ENCODE data around the gene OTUD3. TPM values are rescaled to one million over a fixed set of nuclear protein-coding genes. Genes with fewer than 3 reads are reported as not detected.

OTUD3 gene
- total and polyA plus RNA-seq, 9 of the 15 experiments (the other 6 are each of a cell fraction or from before 2014, with no cell fraction given): 2.0 to 16.6 (median 11.0) TPM

DNA sequence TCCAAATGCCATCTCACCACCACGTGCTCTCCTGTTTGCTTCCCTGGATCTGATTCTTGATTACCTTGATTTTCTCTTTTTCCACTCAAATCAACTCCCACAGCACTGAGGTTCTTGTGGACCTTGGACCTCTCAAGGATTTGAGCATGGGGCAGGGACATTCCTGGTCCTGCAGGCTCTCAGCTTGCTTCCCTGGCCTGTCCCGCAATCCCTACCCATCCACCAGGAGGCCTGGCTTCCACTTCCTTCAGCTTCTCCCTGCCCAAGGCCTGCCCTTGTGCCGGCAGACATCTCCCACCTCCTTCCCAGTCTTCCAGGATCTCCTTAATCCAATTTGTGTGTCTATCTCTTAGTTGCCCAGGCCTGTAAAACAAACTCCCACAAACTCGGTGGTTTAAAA lies 75.6 kb downstream of the OTUD3 start:
- Histone ChIP-seq H3K9me1 (ENCODE audit: control insufficient read depth, insufficient read depth, low read length) (no peaks in the 10 kb centered on the region), H3K9me3 (replicated peaks; ENCODE audit: control insufficient read depth, insufficient read depth, low read depth, low read length) (no peaks in the 10 kb centered on the region), H3K4me1 (replicated peaks in 1 of 2; ENCODE audit: control insufficient read depth in 2 of 2, insufficient read depth in 2 of 2, low read length in 2 of 2) (no peaks in the 10 kb centered on the region), H3K27ac (ENCODE audit: extremely low read depth, low read depth, low read length) (no peak overlapping the region), H3K36me3 (ENCODE audit: control insufficient read depth, insufficient read depth, low read length) (no peaks in the 10 kb centered on the region), H3K4me2 (ENCODE audit: insufficient read depth, low read length) (no peak overlapping the region), H3K4me3 (no peak overlapping the region), H2AFZ (ENCODE audit: low read depth, low read length) (no peak overlapping the region), H4K20me1 (replicated peaks; ENCODE audit: control insufficient read depth, insufficient read depth, low read length) (no peaks in the 10 kb centered on the region; the same call in 1 of the 2 replicates), H3K9ac (ENCODE audit: insufficient read depth in 1 of 2, low read depth in 2 of 2, low read length in 2 of 2) (no peak overlapping the region), H3K79me2 (ENCODE audit: control insufficient read depth, insufficient read depth, low read length) (no peaks in the 10 kb centered on the region), H3K27me3 (ENCODE audit: control insufficient read depth in 2 of 2, insufficient read depth in 2 of 2, low read length in 2 of 2) (peaks cover 17 to 44% of the 10 kb centered on the region in 2 experiments)
- BruUV-seq (replicated peaks): no TSS peak
- no peak for FAIRE-seq
- no peak for DNase-seq (ENCODE audit: extremely low read depth in 1 of 4, low spot score in 3 of 4)
- ChIA-PET POLR2A (no interaction called here), CTCF (ENCODE audit: low intra/inter-chr PET ratio) (no interaction called here)
- ATAC-seq: no peak
- intact Hi-C loops (cut with micrococcal nuclease): no loop called here
- TF ChIP-seq BRD9 (IDR thresholded peaks at IDR 0.05; ENCODE audit: low read depth, partially characterized antibody) (no peak), L3MBTL2 (IDR thresholded peaks at IDR 0.05) (no peak), ZNF133 (CRISPR knock-in tag; IDR thresholded peaks at IDR 0.05) (no peak), HNRNPLL (IDR thresholded peaks at IDR 0.05; ENCODE audit: low read depth, low read length, poor library complexity, severe bottlenecking) (no peak), NRF1 (conservative IDR thresholded peaks at IDR 0.05 in 1 of 2, IDR thresholded peaks at IDR 0.05 in 1 of 2) (no peak), HIVEP1 (CRISPR knock-in tag; IDR thresholded peaks at IDR 0.05) (no peak), CREBBP (IDR thresholded peaks at IDR 0.05; ENCODE audit: low read depth, low read length) (no peak), ELF1 (tag; IDR thresholded peaks at IDR 0.05) (no peak), SAFB2 (IDR thresholded peaks at IDR 0.05; ENCODE audit: borderline replicate concordance, low read depth, low read length, severe bottlenecking) (no peak), SMARCB1 (IDR thresholded peaks at IDR 0.05; ENCODE audit: insufficient read length, low read depth) (no peak), ZNF146 (CRISPR knock-in tag; IDR thresholded peaks at IDR 0.05; ENCODE audit: unreplicated experiment) (no peak), SMARCA5 (IDR thresholded peaks at IDR 0.05) (no peak), BMI1 (IDR thresholded peaks at IDR 0.05; ENCODE audit: low read length) (no peak), BCL6 (CRISPR knock-in tag; IDR thresholded peaks at IDR 0.05) (no peak), FOXA1 (IDR thresholded peaks at IDR 0.05; ENCODE audit: borderline replicate concordance) (no peak)
- TF ChIP-seq, protein P1, sequence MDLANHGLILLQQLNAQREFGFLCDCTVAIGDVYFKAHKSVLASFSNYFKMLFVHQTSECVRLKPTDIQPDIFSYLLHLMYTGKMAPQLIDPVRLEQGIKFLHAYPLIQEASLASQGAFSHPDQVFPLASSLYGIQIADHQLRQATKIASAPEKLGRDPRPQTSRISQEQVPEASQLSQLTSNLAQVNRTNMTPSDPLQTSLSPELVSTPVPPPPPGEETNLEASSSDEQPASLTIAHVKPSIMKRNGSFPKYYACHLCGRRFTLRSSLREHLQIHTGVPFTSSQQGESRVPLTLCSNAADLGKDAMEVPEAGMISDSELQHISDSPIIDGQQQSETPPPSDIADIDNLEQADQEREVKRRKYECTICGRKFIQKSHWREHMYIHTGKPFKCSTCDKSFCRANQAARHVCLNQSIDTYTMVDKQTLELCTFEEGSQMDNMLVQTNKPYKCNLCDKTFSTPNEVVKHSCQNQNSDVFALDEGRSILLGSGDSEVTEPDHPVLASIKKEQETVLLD (IDR thresholded peaks at IDR 0.05): no peak
- TF ChIP-seq, protein P2, sequence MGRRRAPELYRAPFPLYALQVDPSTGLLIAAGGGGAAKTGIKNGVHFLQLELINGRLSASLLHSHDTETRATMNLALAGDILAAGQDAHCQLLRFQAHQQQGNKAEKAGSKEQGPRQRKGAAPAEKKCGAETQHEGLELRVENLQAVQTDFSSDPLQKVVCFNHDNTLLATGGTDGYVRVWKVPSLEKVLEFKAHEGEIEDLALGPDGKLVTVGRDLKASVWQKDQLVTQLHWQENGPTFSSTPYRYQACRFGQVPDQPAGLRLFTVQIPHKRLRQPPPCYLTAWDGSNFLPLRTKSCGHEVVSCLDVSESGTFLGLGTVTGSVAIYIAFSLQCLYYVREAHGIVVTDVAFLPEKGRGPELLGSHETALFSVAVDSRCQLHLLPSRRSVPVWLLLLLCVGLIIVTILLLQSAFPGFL (CRISPR knock-in tag; IDR thresholded peaks at IDR 0.05): no peak
- TF ChIP-seq, protein P3, sequence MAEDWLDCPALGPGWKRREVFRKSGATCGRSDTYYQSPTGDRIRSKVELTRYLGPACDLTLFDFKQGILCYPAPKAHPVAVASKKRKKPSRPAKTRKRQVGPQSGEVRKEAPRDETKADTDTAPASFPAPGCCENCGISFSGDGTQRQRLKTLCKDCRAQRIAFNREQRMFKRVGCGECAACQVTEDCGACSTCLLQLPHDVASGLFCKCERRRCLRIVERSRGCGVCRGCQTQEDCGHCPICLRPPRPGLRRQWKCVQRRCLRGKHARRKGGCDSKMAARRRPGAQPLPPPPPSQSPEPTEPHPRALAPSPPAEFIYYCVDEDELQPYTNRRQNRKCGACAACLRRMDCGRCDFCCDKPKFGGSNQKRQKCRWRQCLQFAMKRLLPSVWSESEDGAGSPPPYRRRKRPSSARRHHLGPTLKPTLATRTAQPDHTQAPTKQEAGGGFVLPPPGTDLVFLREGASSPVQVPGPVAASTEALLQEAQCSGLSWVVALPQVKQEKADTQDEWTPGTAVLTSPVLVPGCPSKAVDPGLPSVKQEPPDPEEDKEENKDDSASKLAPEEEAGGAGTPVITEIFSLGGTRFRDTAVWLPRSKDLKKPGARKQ (CRISPR knock-in tag; IDR thresholded peaks at IDR 0.05): no peak
- WGBS (ENCODE audit: insufficient coverage, low coverage, missing lambda C conversion rate): 7% methylated on average over 4 of the region's 4 CpGs
- in situ Hi-C loops (cut with MboI): no loop called here
